KBM-7 (cell line): Measurements from ENCODE around the gene KBTBD3.
"Not testable (repeated sequence)": the region's sequence is repeated elsewhere in the genome, so short reads cannot be mapped to it uniquely, and the experiment has no call there.

Source experiments
- DNase-seq: peaks from one replicate; pipeline ENCODE4 v3.0.0-alpha.2; 2015
- in situ Hi-C: fragments of 300-500 bp; cut with MboI; formaldehyde crosslinking; loops from 2 replicates; pipeline ENCODE4 v1.14.3; 2020; ENCODE audit warnings: low sequenced_read_pairs, low pct_unique_long_range_greater_than_20kb, mixed read lengths

KBTBD3 gene

GRCh38 chr11:106014620-106015019, 62.5 kb downstream of the KBTBD3 start:
- no peak for DNase-seq
- in situ Hi-C loops: no loop called here

GRCh38 chr11:106014035-106014434, 63.1 kb downstream of the KBTBD3 start:
- DNase-seq: no peak
- in situ Hi-C loops: no loop called here

- in situ Hi-C loops: no loop called here
- DNase-seq: no peak
Observed at GRCh38 chr11:106012744-106013143, 64.4 kb downstream of the KBTBD3 start.

- in situ Hi-C loops: no loop called here
- DNase-seq: no peak
Observed at GRCh38 chr11:106011481-106011880, 65.7 kb downstream of the KBTBD3 start.

- in situ Hi-C loops, DNase-seq: not testable (repeated sequence)
Observed at GRCh38 chr11:106003094-106003493, 74.1 kb downstream of the KBTBD3 start.

GRCh38 chr11:106001304-106002012, 75.7 kb downstream of the KBTBD3 start:
- in situ Hi-C loops: no loop called here
- DNase-seq: no peak
